OCI-LY1 (cell line): ENCODE results near the gene SEMA3F.

Source experiments
- H2AFZ ChIP-seq: fragments of 200-600 bp; sonication (generic), shearing (Covaris generic); 2 replicates; pipeline ENCODE4 v1.6.0; 2014; ENCODE audit warnings: antibody characterized with exemption, mild to moderate bottlenecking, low read length
- H3F3A ChIP-seq: fragments of 200-600 bp; sonication (generic), shearing (Covaris generic); 2 replicates; pipeline ENCODE4 v1.6.0; 2014; ENCODE audit warnings: mild to moderate bottlenecking, antibody characterized with exemption, low read length, moderate library complexity; ENCODE audit not compliant: insufficient read depth
- H3K27ac ChIP-seq: fragments of 200-600 bp; sonication (generic); 2 replicates; pipeline ENCODE4 v1.5.1; 2014; ENCODE audit warnings: low read length, mixed run types, mild to moderate bottlenecking, low read depth; ENCODE audit not compliant: poor library complexity, severe bottlenecking
- H3K27me3 ChIP-seq: fragments of 200-600 bp; sonication (generic); 2 replicates; pipeline ENCODE4 v1.6.0; 2014; ENCODE audit warnings: antibody characterized with exemption, mild to moderate bottlenecking, low read length, moderate library complexity; ENCODE audit not compliant: insufficient read depth
- H3K36me3 ChIP-seq: fragments of 200-600 bp; sonication (generic); 2 replicates; pipeline ENCODE4 v1.6.1; 2014; ENCODE audit warnings: mild to moderate bottlenecking, antibody characterized with exemption, low read length, moderate library complexity, mixed read lengths; ENCODE audit not compliant: insufficient read depth
- H3K4me1 ChIP-seq: fragments of 200-600 bp; sonication (generic); 2 replicates; pipeline ENCODE4 v1.5.1; 2014; ENCODE audit warnings: mild to moderate bottlenecking, low read length, moderate library complexity; ENCODE audit not compliant: insufficient read depth, severe bottlenecking
- H3K4me2 ChIP-seq: fragments of 200-600 bp; sonication (generic), shearing (Covaris generic); 2 replicates; pipeline ENCODE4 v1.6.1; 2014; ENCODE audit warnings: low read length
- H3K4me3 ChIP-seq: fragments of 200-600 bp; sonication (generic); 2 replicates; pipeline ENCODE4 v1.5.1; 2014; ENCODE audit warnings: low read length, low read depth, mild to moderate bottlenecking, mixed read lengths; ENCODE audit not compliant: poor library complexity, severe bottlenecking
- H3K79me2 ChIP-seq: fragments of 200-600 bp; shearing (Covaris generic); 2 replicates; pipeline ENCODE4 v1.6.1; 2016; ENCODE audit warnings: mixed run types, low read length, mixed read lengths; ENCODE audit not compliant: insufficient read depth
- H3K9ac ChIP-seq: fragments of 200-600 bp; sonication (generic), shearing (Covaris generic); 2 replicates; pipeline ENCODE4 v1.6.1; 2014; ENCODE audit warnings: mild to moderate bottlenecking, low read length, mixed read lengths
- H3K9me2 ChIP-seq: fragments of 200-600 bp; sonication (generic), shearing (Covaris generic); 2 replicates; pipeline ENCODE4 v1.6.1; 2014; ENCODE audit warnings: low read depth, mild to moderate bottlenecking, low read length, mixed read lengths
- H3K9me3 ChIP-seq: fragments of 200-600 bp; shearing (Covaris generic); 2 replicates; pipeline ENCODE4 v1.6.1; 2014; ENCODE audit warnings: low read length, mixed read lengths
- H4K20me1 ChIP-seq: fragments of 200-600 bp; sonication (generic), shearing (Covaris generic); 2 replicates; pipeline ENCODE4 v1.6.0; 2016; ENCODE audit warnings: mild to moderate bottlenecking, low read length; ENCODE audit not compliant: insufficient read depth
- CTCF ChIP-seq: fragments of 200-600 bp; sonication (generic), shearing (Covaris generic); IDR thresholded peaks from 2 replicates; pipeline ENCODE4 v1.5.1; 2017; ENCODE audit warnings: mild to moderate bottlenecking, antibody characterized with exemption, low read length, moderate library complexity, mixed read lengths
- EZH2 ChIP-seq: fragments of 200-600 bp; sonication (generic), shearing (Covaris generic); IDR thresholded peaks from 2 replicates; pipeline ENCODE4 v1.8.0; 2017; ENCODE audit warnings: borderline replicate concordance, mixed run types, mild to moderate bottlenecking, antibody characterized with exemption, low read length, moderate library complexity, mixed read lengths

SEMA3F gene

GRCh38 chr3:50138266-50139200, 16.6 kb upstream of the SEMA3F start:
- Histone ChIP-seq H3K9ac (no peak overlapping the region), H3K9me3 (no peaks in the 10 kb centered on the region), H3K9me2 (no peaks in the 10 kb centered on the region), H3K4me1 (no peaks in the 10 kb centered on the region), H3K27ac (no peak overlapping the region), H3K4me2 (no peak overlapping the region), H4K20me1 (no peaks in the 10 kb centered on the region), H3K79me2 (no peaks in the 10 kb centered on the region), H3K27me3 (peaks cover under 1% of the 10 kb centered on the region; the same call in 1 of the 2 replicates), H3K36me3 (no peaks in the 10 kb centered on the region), H3F3A (no peaks in the 10 kb centered on the region), H3K4me3 (no peak overlapping the region), H2AFZ (no peak overlapping the region)
- no peak for TF ChIP-seq EZH2
- no peak for TF ChIP-seq CTCF

- H2AFZ ChIP-seq = no peak overlapping the region
- peaks cover 2% of the 10 kb centered on the region; the same call in 1 of the 2 replicates for H3K27me3 ChIP-seq
- no peaks in the 10 kb centered on the region for H3K79me2 ChIP-seq
- no peak overlapping the region for H3K4me2 ChIP-seq
- H3K4me3 ChIP-seq = no peak overlapping the region
- no peaks in the 10 kb centered on the region for H3K4me1 ChIP-seq
- no peaks in the 10 kb centered on the region for H3K9me2 ChIP-seq
- H3F3A ChIP-seq = no peaks in the 10 kb centered on the region
- no peaks in the 10 kb centered on the region for H3K36me3 ChIP-seq
- H3K9ac ChIP-seq = no peak overlapping the region
- H3K9me3 ChIP-seq = no peaks in the 10 kb centered on the region
- no peak for TF ChIP-seq EZH2
- no peak for TF ChIP-seq CTCF
- H4K20me1 ChIP-seq = no peaks in the 10 kb centered on the region
- no peak overlapping the region for H3K27ac ChIP-seq
Observed at GRCh38 chr3:50139308-50139707, 15.8 kb upstream of the SEMA3F start.

GRCh38 chr3:50139718-50140423, 15.3 kb upstream of the SEMA3F start:
- Histone ChIP-seq H3K4me1 (no peaks in the 10 kb centered on the region), H3K4me3 (no peak overlapping the region), H3F3A (no peaks in the 10 kb centered on the region), H4K20me1 (no peaks in the 10 kb centered on the region), H3K79me2 (no peaks in the 10 kb centered on the region), H3K9ac (no peak overlapping the region), H3K36me3 (no peaks in the 10 kb centered on the region), H3K27ac (no peak overlapping the region), H2AFZ (no peak overlapping the region), H3K9me3 (no peaks in the 10 kb centered on the region), H3K9me2 (no peaks in the 10 kb centered on the region), H3K27me3 (peaks cover 4% of the 10 kb centered on the region; the same call in 1 of the 2 replicates), H3K4me2 (no peak overlapping the region)
- no peak for TF ChIP-seq EZH2
- TF ChIP-seq CTCF = no peak
